ENCODE data around the gene TLR4. TPM values are rescaled to one million over a fixed set of nuclear protein-coding genes. Genes with fewer than 3 reads are reported as not detected.
A peak's percentile ranks its signal among the peaks of the same experiment; 100 is the strongest.

The TLR4 gene
- total RNA-seq, 1 experiment from 2014 or later = not detected

- H3K27me3 ChIP-seq (ENCODE audit: control insufficient read depth, insufficient read depth, low read length) = no peaks in the 10 kb centered on the region
- no peaks in the 10 kb centered on the region for H3K36me3 ChIP-seq (replicated peaks; ENCODE audit: control insufficient read depth, insufficient read depth, low read length)
- no peak overlapping the region for H3K4me3 ChIP-seq (ENCODE audit: insufficient read depth, low read depth, low read length)
- no peak for DNase-seq
Observed at GRCh38 chr9:117697046-117697445, 7.2 kb upstream of the TLR4 start.

GRCh38 chr9:117703537-117703936 is 666 bp upstream of the TLR4 start:
- H3K4me3 ChIP-seq (ENCODE audit: insufficient read depth, low read depth, low read length) = no peak overlapping the region
- no peaks in the 10 kb centered on the region for H3K36me3 ChIP-seq (replicated peaks; ENCODE audit: control insufficient read depth, insufficient read depth, low read length)
- no peaks in the 10 kb centered on the region for H3K27me3 ChIP-seq (ENCODE audit: control insufficient read depth, insufficient read depth, low read length)
- DNase-seq = no peak

GRCh38 chr9:117704597-117704996 is 394 bp downstream of the TLR4 start:
- H3K27me3 ChIP-seq (ENCODE audit: control insufficient read depth, insufficient read depth, low read length) = no peaks in the 10 kb centered on the region
- H3K4me3 ChIP-seq (ENCODE audit: insufficient read depth, low read depth, low read length) = no peak overlapping the region
- no peak for DNase-seq
- H3K36me3 ChIP-seq (replicated peaks; ENCODE audit: control insufficient read depth, insufficient read depth, low read length) = no peaks in the 10 kb centered on the region

GRCh38 chr9:117705386-117705785 is 1.2 kb downstream of the TLR4 start:
- DNase-seq = no peak
- H3K4me3 ChIP-seq (ENCODE audit: insufficient read depth, low read depth, low read length) = no peak overlapping the region
- no peaks in the 10 kb centered on the region for H3K36me3 ChIP-seq (replicated peaks; ENCODE audit: control insufficient read depth, insufficient read depth, low read length)
- no peaks in the 10 kb centered on the region for H3K27me3 ChIP-seq (ENCODE audit: control insufficient read depth, insufficient read depth, low read length)

- H3K4me3 ChIP-seq (ENCODE audit: insufficient read depth, low read depth, low read length) = no peak overlapping the region
- no peaks in the 10 kb centered on the region for H3K36me3 ChIP-seq (replicated peaks; ENCODE audit: control insufficient read depth, insufficient read depth, low read length)
- no peaks in the 10 kb centered on the region for H3K27me3 ChIP-seq (ENCODE audit: control insufficient read depth, insufficient read depth, low read length)
- no peak for DNase-seq
Observed at GRCh38 chr9:117706421-117707116, 2.4 kb downstream of the TLR4 start.

GRCh38 chr9:117707561-117707960 is 3.4 kb downstream of the TLR4 start:
- H3K36me3 ChIP-seq (replicated peaks; ENCODE audit: control insufficient read depth, insufficient read depth, low read length) = no peaks in the 10 kb centered on the region
- no peak overlapping the region for H3K4me3 ChIP-seq (ENCODE audit: insufficient read depth, low read depth, low read length)
- no peaks in the 10 kb centered on the region for H3K27me3 ChIP-seq (ENCODE audit: control insufficient read depth, insufficient read depth, low read length)
- no peak for DNase-seq

- no peak for DNase-seq
- H3K27me3 ChIP-seq (ENCODE audit: control insufficient read depth, insufficient read depth, low read length) = no peaks in the 10 kb centered on the region
- H3K4me3 ChIP-seq (ENCODE audit: insufficient read depth, low read depth, low read length) = no peak overlapping the region
- H3K36me3 ChIP-seq (replicated peaks; ENCODE audit: control insufficient read depth, insufficient read depth, low read length) = no peaks in the 10 kb centered on the region
Observed at GRCh38 chr9:117709936-117710335, 5.7 kb downstream of the TLR4 start.

GRCh38 chr9:117714282-117714681 is 10.1 kb downstream of the TLR4 start:
- no peaks in the 10 kb centered on the region for H3K27me3 ChIP-seq (ENCODE audit: control insufficient read depth, insufficient read depth, low read length)
- peak; percentile 3 for DNase-seq
- H3K4me3 ChIP-seq (ENCODE audit: insufficient read depth, low read depth, low read length) = no peak overlapping the region
- no peaks in the 10 kb centered on the region for H3K36me3 ChIP-seq (replicated peaks; ENCODE audit: control insufficient read depth, insufficient read depth, low read length)

GRCh38 chr9:117715411-117715989 is 11.3 kb downstream of the TLR4 start:
- Histone ChIP-seq H3K27me3 (ENCODE audit: control insufficient read depth, insufficient read depth, low read length) (no peaks in the 10 kb centered on the region), H3K4me3 (ENCODE audit: insufficient read depth, low read depth, low read length) (no peak overlapping the region)

GRCh38 chr9:117718085-117718484 is 13.9 kb downstream of the TLR4 start:
- H3K36me3 ChIP-seq (replicated peaks; ENCODE audit: control insufficient read depth, insufficient read depth, low read length) = no peaks in the 10 kb centered on the region
- no peak for DNase-seq
- no peak overlapping the region for H3K4me3 ChIP-seq (ENCODE audit: insufficient read depth, low read depth, low read length)
- no peaks in the 10 kb centered on the region for H3K27me3 ChIP-seq (ENCODE audit: control insufficient read depth, insufficient read depth, low read length)

More at GRCh38 chr9:117715411-117715989, 11.3 kb downstream of the TLR4 start:
- DNase-seq = no peak
- no peaks in the 10 kb centered on the region for H3K36me3 ChIP-seq (replicated peaks; ENCODE audit: control insufficient read depth, insufficient read depth, low read length)

- Histone ChIP-seq H3K27me3 (ENCODE audit: control insufficient read depth, insufficient read depth, low read length) (no peaks in the 10 kb centered on the region), H3K4me3 (ENCODE audit: insufficient read depth, low read depth, low read length) (no peak overlapping the region), H3K36me3 (replicated peaks; ENCODE audit: control insufficient read depth, insufficient read depth, low read length) (no peaks in the 10 kb centered on the region)
- no peak for DNase-seq
Observed at GRCh38 chr9:117718701-117719100, 14.5 kb downstream of the TLR4 start.

- no peaks in the 10 kb centered on the region for H3K27me3 ChIP-seq (ENCODE audit: control insufficient read depth, insufficient read depth, low read length)
- no peak for DNase-seq
- H3K4me3 ChIP-seq (ENCODE audit: insufficient read depth, low read depth, low read length) = no peak overlapping the region
- no peaks in the 10 kb centered on the region for H3K36me3 ChIP-seq (replicated peaks; ENCODE audit: control insufficient read depth, insufficient read depth, low read length)
Observed at GRCh38 chr9:117719161-117719920, 15.1 kb downstream of the TLR4 start.

- Histone ChIP-seq H3K27me3 (ENCODE audit: control insufficient read depth, insufficient read depth, low read length) (no peaks in the 10 kb centered on the region), H3K36me3 (replicated peaks; ENCODE audit: control insufficient read depth, insufficient read depth, low read length) (no peaks in the 10 kb centered on the region), H3K4me3 (ENCODE audit: insufficient read depth, low read depth, low read length) (no peak overlapping the region)
- DNase-seq = no peak
Observed at GRCh38 chr9:117720066-117720465, 15.9 kb downstream of the TLR4 start.

- H3K27me3 ChIP-seq (ENCODE audit: control insufficient read depth, insufficient read depth, low read length) = no peaks in the 10 kb centered on the region
- H3K36me3 ChIP-seq (replicated peaks; ENCODE audit: control insufficient read depth, insufficient read depth, low read length) = no peaks in the 10 kb centered on the region
- no peak overlapping the region for H3K4me3 ChIP-seq (ENCODE audit: insufficient read depth, low read depth, low read length)
- DNase-seq = no peak
Observed at GRCh38 chr9:117720555-117720954, 16.4 kb downstream of the TLR4 start.

- DNase-seq = no peak
- Histone ChIP-seq H3K27me3 (ENCODE audit: control insufficient read depth, insufficient read depth, low read length) (no peaks in the 10 kb centered on the region), H3K36me3 (replicated peaks; ENCODE audit: control insufficient read depth, insufficient read depth, low read length) (no peaks in the 10 kb centered on the region), H3K4me3 (ENCODE audit: insufficient read depth, low read depth, low read length) (no peak overlapping the region)
Observed at GRCh38 chr9:117720987-117721386, 16.8 kb downstream of the TLR4 start.
